ENCODE data around the gene INPP5E.

INPP5E gene

DNA sequence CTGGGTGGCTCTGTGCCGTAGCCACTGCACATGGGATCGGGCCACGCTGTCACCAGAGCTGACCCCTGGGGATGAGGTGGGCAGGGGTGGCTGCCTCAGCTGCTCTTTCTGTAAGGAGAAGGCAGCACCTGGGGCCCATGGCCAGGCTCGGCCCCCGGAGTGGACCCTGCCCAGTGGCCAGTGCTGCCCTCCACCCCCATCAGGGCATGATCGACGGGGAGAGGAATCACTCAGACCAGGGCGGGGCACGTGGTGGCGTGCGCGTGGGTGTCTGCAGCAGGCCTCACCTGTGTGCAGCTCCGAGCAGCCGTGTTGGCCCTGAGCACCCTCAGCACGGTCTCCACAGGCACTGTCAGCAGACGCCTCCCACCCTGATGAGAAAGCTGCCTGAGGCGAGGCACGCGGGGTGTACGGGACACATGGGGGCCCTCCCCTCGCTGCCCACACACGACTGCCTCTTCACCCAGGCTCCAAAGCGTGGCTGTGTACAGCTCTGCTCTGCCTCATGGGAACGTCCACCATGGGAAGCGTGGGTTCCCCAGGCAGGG, 57.6 kb downstream of the INPP5E start:
- DNase-seq: no peak

DNA sequence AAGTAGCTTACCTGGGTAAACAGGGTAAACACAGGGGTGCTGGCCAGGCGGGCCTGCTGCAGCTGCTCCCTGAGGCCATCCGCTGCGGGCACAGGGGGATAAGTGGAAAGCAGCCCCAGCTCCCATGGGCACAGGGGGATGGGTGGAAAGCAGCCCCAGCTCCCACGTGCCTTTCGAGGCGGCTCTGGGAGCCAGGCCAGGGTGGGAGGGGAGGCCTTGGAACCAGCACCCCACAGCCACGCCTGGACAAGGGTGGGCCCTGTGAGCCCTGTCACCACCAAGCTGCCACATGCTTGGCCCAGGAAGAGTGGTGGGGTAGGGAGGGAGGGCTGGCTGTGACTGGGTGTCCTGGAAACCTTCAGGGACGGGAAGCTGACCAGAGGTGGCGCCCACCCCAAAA, 58.3 kb downstream of the INPP5E start:
- no peak for DNase-seq

DNA sequence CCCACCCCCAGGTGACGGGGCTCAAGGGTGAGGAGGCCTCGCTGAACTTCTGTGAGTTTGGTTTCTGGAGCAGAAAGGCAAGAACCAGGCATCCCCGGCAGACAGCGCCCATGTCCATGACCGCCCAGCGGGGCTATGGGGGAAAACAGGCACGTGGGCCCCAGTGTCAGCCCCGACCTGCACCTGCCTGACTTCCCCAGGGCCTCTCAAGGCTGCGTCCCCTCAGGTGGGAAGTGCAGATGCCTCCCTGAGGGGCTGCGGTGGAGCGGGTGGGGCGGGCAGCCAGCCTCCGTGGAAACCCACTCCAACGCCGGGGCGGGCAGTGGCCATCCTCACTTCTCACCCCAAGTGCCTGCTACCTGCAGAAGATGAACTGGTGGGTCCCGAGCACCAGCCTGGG, 59.3 kb downstream of the INPP5E start:
- no peak for DNase-seq

DNA sequence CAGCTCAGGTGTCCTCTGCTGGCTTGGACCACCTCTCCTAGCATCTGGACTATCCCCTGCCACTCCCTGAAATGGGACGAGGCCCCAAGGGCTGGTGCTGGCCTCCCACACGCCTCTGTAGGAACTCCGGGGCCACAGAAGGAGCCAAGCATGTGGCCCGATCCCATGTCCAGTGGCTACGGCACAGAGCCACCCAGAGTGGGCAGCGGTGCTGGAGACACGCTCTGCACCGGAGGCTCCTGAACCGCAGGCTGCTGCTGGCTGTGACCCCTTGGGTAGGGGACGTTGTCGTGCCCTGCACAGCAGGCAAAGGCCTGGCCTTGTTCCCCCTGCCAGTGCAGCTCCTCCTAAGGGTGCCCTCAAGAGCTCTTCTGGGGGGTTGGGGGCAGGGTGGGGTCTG, 59.8 kb downstream of the INPP5E start:
- no peak for DNase-seq

DNA sequence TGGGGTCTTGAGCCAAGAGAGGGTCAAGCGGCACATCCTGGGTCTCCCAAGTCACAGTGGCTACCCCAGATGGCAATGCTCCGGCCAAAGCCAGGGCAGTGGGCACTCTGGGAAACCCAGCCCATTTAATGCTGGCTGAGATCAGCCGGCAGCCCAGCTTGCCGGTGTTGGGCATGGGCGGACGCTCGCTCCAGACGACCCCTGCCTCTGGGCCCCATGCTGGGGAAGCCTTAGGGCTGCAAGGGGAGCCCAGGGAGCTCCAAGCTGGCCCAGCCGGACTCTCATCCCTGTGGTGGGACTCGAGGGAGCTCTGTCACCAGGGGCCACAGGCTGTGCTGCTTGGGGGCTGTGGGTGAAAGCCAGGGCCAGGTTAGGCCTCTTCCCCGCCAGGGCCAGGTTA, 60.2 kb downstream of the INPP5E start:
- no peak for DNase-seq

DNA sequence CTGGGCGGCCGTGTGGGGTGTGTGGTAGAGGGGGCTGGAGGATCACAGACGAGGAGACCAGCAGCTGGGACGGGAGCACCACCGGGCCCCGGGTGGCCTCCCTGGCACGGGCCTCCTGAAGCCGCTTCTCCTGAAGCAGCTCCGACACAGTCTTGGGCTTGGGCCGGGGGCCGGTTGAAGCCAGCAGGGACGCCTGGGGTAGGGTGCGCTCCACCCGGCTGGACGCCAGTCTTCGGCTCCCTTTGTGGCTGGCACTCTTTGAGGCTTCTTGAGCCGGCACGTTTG, 60.7 kb downstream of the INPP5E start:
- DNase-seq: no peak
